ENCODE data around the gene PCYOX1L. TPM values are rescaled to one million over a fixed set of nuclear protein-coding genes. Genes with fewer than 3 reads are reported as not detected.

PCYOX1L gene
- total and polyA plus RNA-seq, 2 of the 8 experiments (the other 6 are each of a cell fraction or from before 2014, with no cell fraction given): 6.8 to 17.2 TPM

DNA sequence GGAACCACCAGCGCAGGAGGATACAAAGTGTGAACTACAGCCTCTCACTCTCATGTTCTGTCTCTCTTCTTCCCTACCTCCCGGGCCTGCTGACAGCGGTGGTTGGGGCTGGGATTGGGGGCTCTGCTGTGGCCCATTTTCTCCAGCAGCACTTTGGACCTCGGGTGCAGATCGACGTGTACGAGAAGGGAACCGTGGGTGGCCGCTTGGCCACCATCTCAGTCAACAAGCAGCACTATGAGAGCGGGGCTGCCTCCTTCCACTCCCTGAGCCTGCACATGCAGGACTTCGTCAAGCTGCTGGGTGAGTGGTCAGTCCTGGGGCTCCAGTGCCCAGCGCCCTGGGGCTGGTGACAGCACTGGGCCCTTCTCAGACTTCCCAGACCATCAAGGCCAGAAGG, 4.7 kb downstream of the PCYOX1L start:
- no peak overlapping the region for H3K18ac ChIP-seq (ENCODE audit: extremely low read depth, low read length)
- no peak overlapping the region for H3K4ac ChIP-seq (replicated peaks; ENCODE audit: insufficient read length, low read depth, low read length)
- no peaks in the 10 kb centered on the region for H3K9me3 ChIP-seq (ENCODE audit: insufficient read depth in 2 of 2, low read depth in 1 of 2, low read length in 1 of 2)
- H2AFZ ChIP-seq (ENCODE audit: low read length): no peak overlapping the region
- H3K4me3 ChIP-seq (ENCODE audit: extremely low read depth in 1 of 4, insufficient read depth in 2 of 4, low read depth in 3 of 4, low read length in 4 of 4): no peak overlapping the region
- H4K20me1 ChIP-seq (replicated peaks in 1 of 2; ENCODE audit: control insufficient read depth in 1 of 2, insufficient read depth in 2 of 2, low read length in 2 of 2): peaks cover 0 to 9% of the 10 kb centered on the region in 2 experiments
- H4K8ac ChIP-seq (ENCODE audit: extremely low read depth, insufficient read depth, low read length): no peak overlapping the region
- no peak overlapping the region for H3K4me2 ChIP-seq (ENCODE audit: insufficient read depth in 1 of 2, low read depth in 2 of 2, low read length in 2 of 2)
- no peak overlapping the region for H2AK5ac ChIP-seq (ENCODE audit: low read depth, low read length)
- DNase-seq (ENCODE audit: low read depth in 1 of 2, low spot score in 2 of 2) (no peak), FAIRE-seq (no peak)
- H2BK120ac ChIP-seq (replicated peaks; ENCODE audit: low read depth, low read length): no peak overlapping the region
- no peak overlapping the region for H3K14ac ChIP-seq (ENCODE audit: insufficient read length)
- H3K79me1 ChIP-seq (ENCODE audit: low read depth, low read length): peaks cover 8% of the 10 kb centered on the region
- H2BK20ac ChIP-seq (ENCODE audit: low read length): no peak overlapping the region
- peaks cover 0 to 4% (median 3%) of the 10 kb centered on the region in 4 experiments; a peak in 5 of 7 replicates for H3K4me1 ChIP-seq (replicated peaks in 1 of 4; ENCODE audit: control insufficient read depth in 3 of 4, insufficient read depth in 4 of 4, low read length in 3 of 4)
- peaks cover 6% of the 10 kb centered on the region; the same call in 1 of the 2 replicates for H3K23me2 ChIP-seq (ENCODE audit: low read depth, low read length)
- no peaks in the 10 kb centered on the region for H3K27me3 ChIP-seq (replicated peaks in 1 of 4; ENCODE audit: control insufficient read depth in 3 of 4, extremely low read depth in 1 of 4, insufficient read depth in 3 of 4, low read length in 3 of 4)
- H4K91ac ChIP-seq (replicated peaks; ENCODE audit: insufficient read length, low read length): no peak overlapping the region
- no peaks in the 10 kb centered on the region; a peak in 1 of 8 replicates for H3K36me3 ChIP-seq (ENCODE audit: control insufficient read depth in 2 of 4, insufficient read depth in 4 of 4, low read length in 3 of 4)
- WGBS, 2 experiments (ENCODE audit: extremely low coverage in 1 of 2, insufficient coverage in 1 of 2, insufficient read length in 1 of 2, insufficient replicate concordance in 2 of 2, low coverage in 1 of 2, low lambda C conversion rate in 2 of 2, missing lambda C conversion rate in 1 of 2): 90% methylated on average over 12 of the region's 12 CpGs; no CpG with 5 or more reads in 1 of the 2 experiments
- no peak overlapping the region for H2BK12ac ChIP-seq (ENCODE audit: low read depth, low read length)
- CTCF ChIA-PET (ENCODE audit: partially characterized antibody): interaction anchor here (0.6 to 46.1 kb wide), 8 partner anchors 9 to 85 kb away, joined by 3 to 1310 read pairs (median 4); no protein-coding TSS in a partner anchor
- POLR2A ChIA-PET (ENCODE audit: partially characterized antibody): interaction anchor here (1.6 to 3.3 kb wide), 2 partner anchors 12 to 16 kb away, joined by 5 to 16 read pairs; partner anchors contain the start of gene GRPEL2
- no peak overlapping the region for H3K27ac ChIP-seq (ENCODE audit: low read depth, low read length)
- no peak overlapping the region for H3K23ac ChIP-seq (ENCODE audit: insufficient read length)
- H2BK15ac ChIP-seq (ENCODE audit: low read length): no peak overlapping the region
- no peak overlapping the region for H3K9ac ChIP-seq (replicated peaks in 1 of 4; ENCODE audit: extremely low read depth in 1 of 4, low read depth in 3 of 4, low read length in 3 of 4)
- H4K5ac ChIP-seq (ENCODE audit: insufficient read length, low read depth, low read length): no peak overlapping the region
- H3K79me2 ChIP-seq (ENCODE audit: control insufficient read depth in 1 of 2, insufficient read depth in 2 of 2, low read length in 2 of 2): 0 out of 4 replicates have a peak, but pooled peaks cover 0 to 5% of the 10 kb centered on the region in 2 experiments
- no peak overlapping the region for H2BK5ac ChIP-seq (ENCODE audit: low read depth, low read length)
- H3K56ac ChIP-seq (replicated peaks; ENCODE audit: insufficient read length, low read depth, low read length): no peak overlapping the region
- TF ChIP-seq PHF8 (conservative IDR thresholded peaks at IDR 0.05; ENCODE audit: low read depth, low read length) (no peak), CBX5 (IDR thresholded peaks at IDR 0.05; ENCODE audit: low read depth, low read length) (no peak), RBBP5 (IDR thresholded peaks at IDR 0.05; ENCODE audit: borderline replicate concordance, low read depth, low read length) (no peak), SIN3A (conservative IDR thresholded peaks at IDR 0.05 in 1 of 2, IDR thresholded peaks at IDR 0.05 in 1 of 2; ENCODE audit: low read depth in 1 of 2, low read length in 2 of 2) (no peak), CHD2 (IDR thresholded peaks at IDR 0.05; ENCODE audit: low read length) (no peak), TCF12 (IDR thresholded peaks at IDR 0.05; ENCODE audit: low read depth, low read length) (no peak), SRF (IDR thresholded peaks at IDR 0.05; ENCODE audit: low read depth, low read length) (no peak), MAFK (IDR thresholded peaks at IDR 0.05; ENCODE audit: low read depth, low read length) (no peak), BACH1 (IDR thresholded peaks at IDR 0.05; ENCODE audit: low read length) (no peak), SP1 (IDR thresholded peaks at IDR 0.05; ENCODE audit: low read depth, low read length) (no peak), RFX5 (IDR thresholded peaks at IDR 0.05; ENCODE audit: borderline replicate concordance, low read depth, low read length) (no peak), KDM5A (IDR thresholded peaks at IDR 0.05; ENCODE audit: low read length) (no peak)
- TF ChIP-seq, protein P1, sequence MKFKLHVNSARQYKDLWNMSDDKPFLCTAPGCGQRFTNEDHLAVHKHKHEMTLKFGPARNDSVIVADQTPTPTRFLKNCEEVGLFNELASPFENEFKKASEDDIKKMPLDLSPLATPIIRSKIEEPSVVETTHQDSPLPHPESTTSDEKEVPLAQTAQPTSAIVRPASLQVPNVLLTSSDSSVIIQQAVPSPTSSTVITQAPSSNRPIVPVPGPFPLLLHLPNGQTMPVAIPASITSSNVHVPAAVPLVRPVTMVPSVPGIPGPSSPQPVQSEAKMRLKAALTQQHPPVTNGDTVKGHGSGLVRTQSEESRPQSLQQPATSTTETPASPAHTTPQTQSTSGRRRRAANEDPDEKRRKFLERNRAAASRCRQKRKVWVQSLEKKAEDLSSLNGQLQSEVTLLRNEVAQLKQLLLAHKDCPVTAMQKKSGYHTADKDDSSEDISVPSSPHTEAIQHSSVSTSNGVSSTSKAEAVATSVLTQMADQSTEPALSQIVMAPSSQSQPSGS (IDR thresholded peaks at IDR 0.05; ENCODE audit: low read length): no peak
